Mesodermal cell (in vitro differentiated cells): ENCODE data around the gene SMCHD1.
A peak's percentile ranks its signal among the peaks of the same experiment; 100 is the strongest.
"Not testable (repeated sequence)": the region's sequence is repeated elsewhere in the genome, so short reads cannot be mapped to it uniquely, and the experiment has no call there.

ENCODE experiments used
- H3K27ac ChIP-seq: 2 replicates; pipeline ENCODE4 v1.7.0; 2013; ENCODE audit warnings: mild to moderate bottlenecking, low read depth, low read length, moderate library complexity; ENCODE audit not compliant: severe bottlenecking
- H3K36me3 ChIP-seq: 2 replicates; pipeline ENCODE4 v1.7.1; 2013; ENCODE audit warnings: mild to moderate bottlenecking, low read length, moderate library complexity; ENCODE audit not compliant: control insufficient read depth, insufficient read depth
- H3K4me1 ChIP-seq: one replicate; pipeline ENCODE4 v1.7.1; 2013; ENCODE audit warnings: mild to moderate bottlenecking, low read length; ENCODE audit not compliant: insufficient read depth, control insufficient read depth, poor library complexity, severe bottlenecking
- H3K4me3 ChIP-seq: 2 replicates; pipeline ENCODE4 v1.7.0; 2013; ENCODE audit warnings: low read length, control low read depth, mild to moderate bottlenecking; ENCODE audit not compliant: insufficient read depth, poor library complexity, severe bottlenecking; ENCODE audit errors: extremely low read depth
- H3K9me3 ChIP-seq: 2 replicates; pipeline ENCODE4 v1.7.1; 2013; ENCODE audit warnings: mild to moderate bottlenecking, low read length, moderate library complexity; ENCODE audit not compliant: control insufficient read depth
- WGBS, 2 experiments: methylation state at CpG; one replicate each; pipeline ENCODE4 v1.1.5; 2013; ENCODE audit warnings: missing lambda C conversion rate in 2 of 2; ENCODE audit not compliant: insufficient coverage in 2 of 2; 5-methylcytosine and 5-hydroxymethylcytosine counted together

The SMCHD1 gene

GRCh38 chr18:2837290-2837689 lies 181.8 kb downstream of the SMCHD1 start:
- not testable (repeated sequence) for H3K4me1 ChIP-seq, H3K36me3 ChIP-seq, H3K9me3 ChIP-seq, H3K4me3 ChIP-seq, H3K27ac ChIP-seq

DNA sequence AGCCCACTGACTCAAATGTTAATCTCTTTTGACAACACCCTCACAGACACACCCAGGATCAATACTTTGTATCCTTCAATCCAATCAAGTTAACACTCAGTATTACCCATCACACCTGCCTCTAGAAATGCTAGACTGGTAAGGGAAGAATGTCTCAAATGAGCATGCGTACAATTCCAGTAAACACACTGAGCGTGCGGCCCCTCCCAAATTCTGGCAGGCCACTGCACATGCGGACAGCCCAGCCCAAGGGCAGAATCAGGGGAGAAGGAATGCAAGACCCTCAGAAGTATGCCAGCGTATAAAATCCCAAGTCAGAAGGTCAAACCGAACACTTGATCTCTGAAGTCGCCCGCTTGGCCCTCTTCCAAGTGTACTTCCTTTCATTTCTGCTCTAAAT lies 183.7 kb downstream of the SMCHD1 start:
- Histone ChIP-seq H3K4me1 (no peaks in the 10 kb centered on the region), H3K4me3 (no peak overlapping the region), H3K36me3 (no peaks in the 10 kb centered on the region), H3K27ac (no peak overlapping the region), H3K9me3 (no peaks in the 10 kb centered on the region)
- WGBS, 2 experiments: 100% methylated on average over 4 to 5 of the region's 8 CpGs

GRCh38 chr18:2840521-2840920 lies 185.0 kb downstream of the SMCHD1 start:
- no peak overlapping the region for H3K4me3 ChIP-seq
- no peak overlapping the region for H3K27ac ChIP-seq
- no peaks in the 10 kb centered on the region for H3K36me3 ChIP-seq
- H3K9me3 ChIP-seq: no peaks in the 10 kb centered on the region
- peaks cover 6% of the 10 kb centered on the region for H3K4me1 ChIP-seq
- no CpG with 5 or more reads among the region's 1 CpG for WGBS, 2 experiments

- 93 to 100% methylated on average over 4 of the region's 6 CpGs for WGBS, 2 experiments
- Histone ChIP-seq H3K4me3 (no peak overlapping the region), H3K36me3 (no peaks in the 10 kb centered on the region)
Measured at GRCh38 chr18:2843146-2843545, 187.6 kb downstream of the SMCHD1 start.

DNA sequence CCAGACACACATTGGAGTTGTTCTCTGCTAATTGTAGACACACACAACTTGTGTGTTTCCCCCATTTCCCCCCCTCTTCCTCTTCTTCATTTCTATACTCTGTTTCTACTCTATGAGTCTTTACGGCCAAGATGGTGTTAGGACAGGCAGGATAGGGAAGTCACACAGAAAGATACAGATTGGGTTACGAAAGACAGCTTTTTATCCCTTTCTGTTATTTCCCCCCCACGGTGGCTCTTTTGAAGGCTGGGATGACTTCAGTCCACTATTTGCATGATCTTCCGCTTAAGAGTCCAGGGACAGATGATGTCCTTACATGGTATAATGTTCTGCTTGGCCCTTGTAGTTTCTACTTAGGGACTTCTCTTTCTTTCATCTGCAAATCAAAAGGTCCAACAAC lies 189.6 kb downstream of the SMCHD1 start:
- Histone ChIP-seq H3K4me3 (no peak overlapping the region), H3K27ac (no peak overlapping the region), H3K4me1 (peaks cover 19% of the 10 kb centered on the region), H3K36me3 (peaks cover 4% of the 10 kb centered on the region), H3K9me3 (no peaks in the 10 kb centered on the region)
- WGBS, 2 experiments: 83 to 100% methylated on average over 1 to 3 of the region's 4 CpGs

More at GRCh38 chr18:2843146-2843545, 187.6 kb downstream of the SMCHD1 start:
- no peaks in the 10 kb centered on the region for H3K9me3 ChIP-seq
- H3K27ac ChIP-seq: no peak overlapping the region
- peaks cover 6% of the 10 kb centered on the region for H3K4me1 ChIP-seq

DNA sequence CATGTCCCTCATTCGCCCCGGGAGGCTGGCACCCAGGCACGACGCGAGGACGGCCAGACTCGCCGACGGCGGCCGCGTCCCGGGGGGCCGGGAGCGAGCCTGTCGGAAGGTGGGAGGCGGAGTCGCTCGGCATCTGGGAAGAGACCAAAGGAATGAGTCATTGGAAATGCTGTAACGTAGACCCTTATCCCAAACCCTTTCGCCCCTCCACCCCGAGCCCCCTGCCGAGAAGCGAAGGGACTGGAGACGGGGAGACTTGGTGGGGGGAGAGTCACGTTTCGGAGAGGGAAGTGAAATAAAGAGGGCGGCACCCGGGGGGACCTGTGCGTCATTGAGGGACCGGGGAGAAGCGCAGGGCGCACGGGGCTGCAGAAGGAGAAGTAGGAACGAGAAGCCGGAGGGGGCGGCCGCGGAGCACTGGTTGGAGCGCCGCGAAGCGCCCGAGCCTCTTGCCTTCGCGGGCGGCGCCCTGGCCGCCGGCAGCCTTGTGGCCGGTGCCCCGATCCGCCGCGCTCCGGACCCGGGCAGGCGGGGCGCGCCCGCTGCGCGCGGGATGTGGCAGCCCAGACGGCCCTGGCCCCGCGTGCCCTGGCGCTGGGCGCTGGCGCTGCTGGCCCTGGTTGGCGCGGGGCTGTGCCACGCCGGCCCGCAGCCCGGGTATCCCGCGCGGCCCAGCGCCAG lies 191.2 kb downstream of the SMCHD1 start, which contains the start of gene EMILIN2:
TSS of gene EMILIN2 (plus strand) at position 371 of the 681 bp plus-strand sequence. CDS start at position 554, 183 bp downstream.
- peak within 1 kb of the TSS; percentile 79 for H3K4me3 ChIP-seq
- H3K4me1 ChIP-seq: peaks cover 21% of the 10 kb centered on the region
- no peaks in the 10 kb centered on the region for H3K9me3 ChIP-seq
- H3K27ac ChIP-seq: peak within 1 kb of the TSS; percentile 83
- peaks cover 7% of the 10 kb centered on the region for H3K36me3 ChIP-seq
- WGBS, 2 experiments: 0 to 1% methylated on average over 42 to 59 of the region's 80 CpGs

- 1% methylated on average over 36 to 44 of the region's 80 CpGs for WGBS, 2 experiments
- H3K4me3 ChIP-seq: peak overlapping the region; percentile 79
- H3K27ac ChIP-seq: peak overlapping the region; percentile 45
- no peaks in the 10 kb centered on the region for H3K9me3 ChIP-seq
- peaks cover 26% of the 10 kb centered on the region for H3K4me1 ChIP-seq
- H3K36me3 ChIP-seq: peaks cover 12% of the 10 kb centered on the region
Measured at GRCh38 chr18:2847317-2848246, 192.1 kb downstream of the SMCHD1 start.

DNA sequence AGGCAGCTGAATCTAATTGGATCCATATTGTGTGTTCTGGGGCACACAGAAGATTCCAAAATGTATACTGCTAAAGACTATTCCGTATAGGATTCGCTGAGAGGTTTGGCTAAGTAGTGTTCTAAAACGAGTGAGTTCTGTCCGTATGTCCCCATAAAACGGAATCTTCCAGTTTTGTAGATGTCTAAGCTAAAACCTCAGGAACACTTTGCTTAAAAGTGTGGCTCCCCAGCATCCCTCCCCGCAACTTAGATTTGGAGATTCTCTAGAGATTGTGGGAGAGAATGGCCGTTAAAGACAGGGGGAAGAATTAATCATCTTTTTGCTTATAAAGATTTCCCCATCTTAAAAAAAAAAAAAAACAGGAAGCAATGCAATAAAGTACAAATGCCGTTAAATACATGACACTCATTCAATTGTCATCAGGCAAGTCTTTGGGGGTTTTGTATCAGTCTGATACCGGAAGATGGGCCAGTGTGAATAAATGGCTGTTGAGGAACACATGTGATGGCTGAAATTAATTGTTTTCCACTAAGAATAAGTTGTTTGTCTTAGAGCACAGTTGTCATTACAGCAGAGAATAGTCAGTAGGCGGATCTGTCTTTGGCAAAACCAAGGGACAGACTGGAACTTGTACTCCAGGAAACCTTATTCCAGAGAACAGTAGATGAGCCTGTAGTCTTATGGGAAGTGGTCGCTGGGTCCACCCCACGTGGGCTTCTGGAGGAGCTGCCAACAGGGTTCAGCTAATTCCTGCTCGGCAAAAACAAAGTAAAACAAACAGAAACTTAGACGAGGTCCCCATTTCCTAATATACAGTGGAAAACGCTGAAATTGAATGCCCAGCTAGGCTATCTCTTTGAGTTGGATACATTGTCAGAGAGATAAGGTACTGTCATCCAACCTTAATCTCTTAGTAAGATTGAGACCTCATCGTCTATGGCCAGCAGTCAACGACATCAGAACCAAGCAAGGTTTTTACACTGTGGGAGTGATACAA lies 193.0 kb downstream of the SMCHD1 start:
- Histone ChIP-seq H3K9me3 (no peaks in the 10 kb centered on the region), H3K27ac (no peak overlapping the region), H3K36me3 (peaks cover 12% of the 10 kb centered on the region), H3K4me1 (peaks cover 36% of the 10 kb centered on the region), H3K4me3 (peak overlapping the region; percentile 79)
- WGBS, 2 experiments: 35 to 51% methylated on average over 8 of the region's 17 CpGs

DNA sequence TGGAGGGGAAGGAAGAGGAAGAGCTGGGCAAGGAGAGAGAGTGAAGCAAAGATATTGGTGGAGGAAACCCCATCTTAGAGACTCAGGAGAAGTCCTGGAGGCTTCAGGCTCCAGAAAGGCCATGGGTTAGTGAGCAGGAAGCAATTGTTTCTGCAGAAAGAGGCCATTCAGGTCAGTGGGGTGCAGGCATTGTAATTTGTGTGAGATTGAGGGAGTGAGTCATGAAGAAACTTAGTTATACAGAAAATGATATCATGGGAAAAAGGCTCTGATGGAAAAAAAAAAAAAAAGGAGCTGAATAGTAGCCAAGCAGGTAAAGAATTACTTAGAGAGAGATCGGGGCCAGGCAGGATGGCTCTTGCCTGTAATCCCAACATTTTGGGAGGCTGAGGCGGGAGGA lies 195.3 kb downstream of the SMCHD1 start:
- H3K4me3 ChIP-seq: no peak overlapping the region
- WGBS, 2 experiments: 86 to 100% methylated on average over 1 to 2 of the region's 2 CpGs
- H3K9me3 ChIP-seq: no peaks in the 10 kb centered on the region
- peaks cover 49% of the 10 kb centered on the region for H3K4me1 ChIP-seq
- H3K27ac ChIP-seq: no peak overlapping the region
- peaks cover 21% of the 10 kb centered on the region for H3K36me3 ChIP-seq

GRCh38 chr18:2851771-2852170 lies 196.2 kb downstream of the SMCHD1 start:
- Histone ChIP-seq H3K4me3 (no peak overlapping the region), H3K9me3 (no peaks in the 10 kb centered on the region), H3K36me3 (peaks cover 22% of the 10 kb centered on the region), H3K27ac (no peak overlapping the region), H3K4me1 (peaks cover 54% of the 10 kb centered on the region)
- 89 to 95% methylated on average over 4 of the region's 8 CpGs for WGBS, 2 experiments
